Activated T-cell treated with anti-CD3 and anti-CD28 coated beads, Interleukin-2, amount 50 U/mL, for 24 hours (primary cell): ENCODE data around the gene AMOTL2.
A peak's percentile ranks its signal among the peaks of the same experiment; 100 is the strongest.

Experiments
- DNase-seq: peaks from one replicate; pipeline ENCODE4 v3.0.0-alpha.2; 2020
- H3K27ac Mint-ChIP-seq: 2 replicates; pipeline ENCODE4 v1.8.0; 2020; ENCODE audit warnings: mild to moderate bottlenecking, mixed read lengths
- H3K27me3 Mint-ChIP-seq: 2 replicates; pipeline ENCODE4 v1.8.0; 2020; ENCODE audit warnings: mixed read lengths
- H3K36me3 Mint-ChIP-seq: 2 replicates; pipeline ENCODE4 v1.8.0; 2020; ENCODE audit warnings: low read depth, mixed read lengths
- H3K4me1 Mint-ChIP-seq: 2 replicates; pipeline ENCODE4 v1.8.0; 2020; ENCODE audit warnings: low read depth, mixed read lengths
- H3K4me3 Mint-ChIP-seq: 2 replicates; pipeline ENCODE4 v1.8.0; 2020; ENCODE audit warnings: mild to moderate bottlenecking, moderate library complexity, mixed read lengths
- H3K9me3 Mint-ChIP-seq: 2 replicates; pipeline ENCODE4 v1.8.0; 2020; ENCODE audit warnings: mixed read lengths

AMOTL2 gene

DNA sequence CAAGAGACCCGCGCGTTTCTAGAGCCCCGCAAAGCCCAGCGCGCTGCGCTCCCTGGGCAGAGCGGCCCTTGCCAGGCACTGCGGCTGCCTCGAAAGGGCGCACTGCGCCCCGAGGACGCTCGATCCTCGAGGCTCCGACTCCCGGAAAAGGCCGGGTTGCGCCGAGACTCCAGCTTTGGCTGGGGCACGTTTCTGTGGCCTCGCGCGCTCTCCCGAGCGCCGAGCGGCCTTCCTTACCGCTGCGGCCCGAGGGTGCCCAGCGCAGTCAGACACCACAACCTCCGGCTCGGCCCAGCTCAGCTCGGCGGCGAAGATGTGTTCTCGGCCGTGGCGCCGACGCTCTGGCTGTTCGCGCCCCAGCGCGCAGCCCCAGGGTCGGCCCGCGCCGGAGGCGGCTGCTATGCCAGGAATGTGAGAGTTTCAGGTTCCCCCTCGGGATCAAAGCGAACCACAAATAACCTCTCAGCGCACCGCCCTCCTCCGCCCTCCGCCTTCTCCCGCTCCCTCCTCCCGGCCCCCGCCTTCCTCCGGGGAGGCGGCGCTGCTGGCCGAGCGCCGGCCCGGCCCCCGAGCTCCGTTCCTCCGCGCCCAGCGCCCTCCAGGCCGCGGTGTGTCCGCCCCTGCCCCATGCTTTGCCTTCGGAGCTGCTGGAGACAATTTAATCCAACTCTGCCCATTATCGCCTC is at the start of gene AMOTL2:
TSS of gene AMOTL2 (minus strand) at position 343 of the 686 bp plus-strand sequence. CDS start 3,014 bp downstream, outside the sequence.
- H3K9me3 Mint-ChIP-seq = no peaks in the 10 kb centered on the region
- peak within 1 kb of the TSS; percentile 76 for H3K4me3 Mint-ChIP-seq
- H3K27ac Mint-ChIP-seq = no peak within 1 kb of the TSS
- peak; percentile 55 for DNase-seq
- peaks cover 17% of the 10 kb centered on the region for H3K4me1 Mint-ChIP-seq
- H3K36me3 Mint-ChIP-seq = no peaks in the 10 kb centered on the region
- peaks cover 51% of the 10 kb centered on the region for H3K27me3 Mint-ChIP-seq

- H3K4me1 Mint-ChIP-seq = no peaks in the 10 kb centered on the region
- H3K27me3 Mint-ChIP-seq = no peaks in the 10 kb centered on the region
- no peaks in the 10 kb centered on the region for H3K36me3 Mint-ChIP-seq
- DNase-seq = no peak
- H3K4me3 Mint-ChIP-seq = no peak overlapping the region
- no peaks in the 10 kb centered on the region for H3K9me3 Mint-ChIP-seq
- no peak overlapping the region for H3K27ac Mint-ChIP-seq
These were observed 48.9 kb upstream of the AMOTL2 start for GRCh38 chr3:134423153-134423552.

DNA sequence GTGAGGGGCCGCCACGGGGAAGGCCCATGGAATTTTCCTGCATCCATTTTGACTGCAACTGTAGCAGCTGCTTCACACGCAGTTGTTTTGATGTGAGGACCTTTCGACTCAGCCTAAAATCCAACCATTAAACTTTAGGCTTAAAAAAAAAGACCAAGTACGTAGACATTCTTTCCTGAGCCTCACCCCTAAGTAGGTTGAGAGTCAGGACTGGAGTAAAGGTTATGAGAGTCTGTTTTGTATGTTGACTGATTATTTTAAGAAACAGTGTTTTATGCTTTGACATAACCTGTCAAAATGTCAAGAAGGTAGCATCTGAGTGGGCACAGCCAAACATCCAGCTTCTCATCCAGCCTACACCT is 45.7 kb upstream of the AMOTL2 start:
- Mint-ChIP-seq H3K4me1 (no peaks in the 10 kb centered on the region), H3K36me3 (no peaks in the 10 kb centered on the region), H3K9me3 (no peaks in the 10 kb centered on the region), H3K4me3 (no peak overlapping the region), H3K27ac (no peak overlapping the region), H3K27me3 (no peaks in the 10 kb centered on the region)
- no peak for DNase-seq

DNA sequence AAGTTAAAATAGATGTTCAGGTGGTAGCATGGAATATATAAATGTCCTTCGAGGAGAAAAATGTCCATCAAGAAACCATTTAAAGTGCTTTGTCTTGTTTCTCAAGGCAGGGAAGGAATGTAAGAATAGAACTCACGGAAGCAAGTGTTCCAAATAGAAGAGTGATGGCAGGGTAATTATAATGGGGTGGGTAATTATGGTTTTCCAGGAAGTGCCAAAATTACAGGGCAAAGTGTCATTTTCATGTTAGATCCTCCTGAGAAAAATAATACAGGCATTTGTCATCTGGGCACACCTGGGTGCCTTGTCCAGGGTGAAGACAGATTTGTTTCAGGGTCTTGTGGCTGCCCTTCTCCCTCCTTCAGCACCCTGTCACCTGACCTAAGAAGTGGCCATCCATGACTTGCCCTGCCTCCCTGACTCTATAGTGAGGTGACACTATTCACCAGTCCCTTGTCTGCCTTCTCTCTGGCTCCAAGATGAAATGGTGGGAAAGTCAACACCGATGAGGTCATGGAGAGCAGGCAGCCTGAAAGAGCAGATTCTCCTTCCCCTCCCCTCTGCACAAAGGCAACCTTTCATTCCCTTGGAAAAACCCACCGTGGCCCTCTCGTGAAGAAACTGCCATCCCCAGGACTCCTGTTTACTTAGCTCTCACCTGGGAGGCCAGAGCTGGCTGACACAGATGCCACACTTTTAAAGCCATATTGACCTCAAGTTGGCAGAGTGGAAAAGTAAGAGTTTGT is 45.1 kb upstream of the AMOTL2 start:
- Mint-ChIP-seq H3K36me3 (no peaks in the 10 kb centered on the region), H3K27ac (no peak overlapping the region)

GRCh38 chr3:134409041-134409440 is 34.8 kb upstream of the AMOTL2 start:
- H3K4me1 Mint-ChIP-seq = peaks cover 3% of the 10 kb centered on the region
- no peaks in the 10 kb centered on the region for H3K9me3 Mint-ChIP-seq
- no peak for DNase-seq
- no peak overlapping the region for H3K4me3 Mint-ChIP-seq
- H3K27ac Mint-ChIP-seq = no peak overlapping the region
- H3K36me3 Mint-ChIP-seq = no peaks in the 10 kb centered on the region
- peaks cover 76% of the 10 kb centered on the region for H3K27me3 Mint-ChIP-seq

More for the DNA sequence above, 45.1 kb upstream of the AMOTL2 start:
- H3K27me3 Mint-ChIP-seq = peaks cover 2% of the 10 kb centered on the region
- no peaks in the 10 kb centered on the region for H3K9me3 Mint-ChIP-seq
- H3K4me3 Mint-ChIP-seq = no peak overlapping the region
- no peak for DNase-seq
- no peaks in the 10 kb centered on the region for H3K4me1 Mint-ChIP-seq

- Mint-ChIP-seq H3K4me1 (peaks cover 3% of the 10 kb centered on the region), H3K36me3 (no peaks in the 10 kb centered on the region), H3K4me3 (no peak overlapping the region), H3K27me3 (peaks cover 78% of the 10 kb centered on the region), H3K27ac (no peak overlapping the region), H3K9me3 (peaks cover 7% of the 10 kb centered on the region)
- no peak for DNase-seq
These were observed 33.0 kb upstream of the AMOTL2 start for GRCh38 chr3:134407239-134407625.

GRCh38 chr3:134406331-134407238 is 32.3 kb upstream of the AMOTL2 start:
- Mint-ChIP-seq H3K9me3 (peaks cover 13% of the 10 kb centered on the region), H3K27ac (no peak overlapping the region), H3K27me3 (peaks cover 80% of the 10 kb centered on the region), H3K4me3 (no peak overlapping the region), H3K4me1 (peaks cover 3% of the 10 kb centered on the region), H3K36me3 (no peaks in the 10 kb centered on the region)
- DNase-seq = no peak

GRCh38 chr3:134404366-134404885 is 30.2 kb upstream of the AMOTL2 start:
- Mint-ChIP-seq H3K36me3 (no peaks in the 10 kb centered on the region), H3K27me3 (peaks cover 82% of the 10 kb centered on the region), H3K4me1 (peaks cover 3% of the 10 kb centered on the region), H3K4me3 (no peak overlapping the region), H3K9me3 (peaks cover 17% of the 10 kb centered on the region), H3K27ac (no peak overlapping the region)
- no peak for DNase-seq

DNA sequence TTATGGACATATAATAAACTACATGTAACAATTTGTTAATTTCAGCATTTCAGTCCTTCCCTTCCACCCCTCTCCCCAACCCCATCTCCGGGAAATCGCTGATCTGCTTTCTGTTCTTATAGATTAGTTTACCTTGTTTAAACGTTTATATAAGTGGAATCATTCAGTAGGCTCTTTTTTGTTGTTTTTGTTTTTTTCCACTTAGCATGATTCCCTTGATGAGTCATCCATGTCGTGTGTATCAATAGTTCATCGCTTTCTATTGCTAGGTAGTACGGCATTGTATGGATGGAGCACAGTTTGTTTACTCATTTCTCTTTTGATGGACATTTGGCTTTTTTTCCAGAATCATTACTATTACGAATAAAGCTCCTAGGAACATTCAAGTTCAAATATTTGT is 23.5 kb upstream of the AMOTL2 start:
- Mint-ChIP-seq H3K36me3 (no peaks in the 10 kb centered on the region), H3K4me1 (no peaks in the 10 kb centered on the region), H3K27me3 (peaks cover 60% of the 10 kb centered on the region), H3K9me3 (peaks cover 12% of the 10 kb centered on the region), H3K4me3 (no peak overlapping the region), H3K27ac (no peak overlapping the region)
- DNase-seq = no peak

GRCh38 chr3:134395103-134395502 is 20.9 kb upstream of the AMOTL2 start:
- H3K4me3 Mint-ChIP-seq = no peak overlapping the region
- no peak overlapping the region for H3K27ac Mint-ChIP-seq
- no peak for DNase-seq
- H3K36me3 Mint-ChIP-seq = no peaks in the 10 kb centered on the region
- H3K4me1 Mint-ChIP-seq = no peaks in the 10 kb centered on the region
- H3K27me3 Mint-ChIP-seq = peaks cover 50% of the 10 kb centered on the region
- H3K9me3 Mint-ChIP-seq = no peaks in the 10 kb centered on the region

GRCh38 chr3:134394380-134394779 is 20.1 kb upstream of the AMOTL2 start:
- H3K36me3 Mint-ChIP-seq = no peaks in the 10 kb centered on the region
- DNase-seq = no peak
- no peak overlapping the region for H3K27ac Mint-ChIP-seq
- no peaks in the 10 kb centered on the region for H3K9me3 Mint-ChIP-seq
- peaks cover 47% of the 10 kb centered on the region for H3K27me3 Mint-ChIP-seq
- no peak overlapping the region for H3K4me3 Mint-ChIP-seq
- no peaks in the 10 kb centered on the region for H3K4me1 Mint-ChIP-seq

DNA sequence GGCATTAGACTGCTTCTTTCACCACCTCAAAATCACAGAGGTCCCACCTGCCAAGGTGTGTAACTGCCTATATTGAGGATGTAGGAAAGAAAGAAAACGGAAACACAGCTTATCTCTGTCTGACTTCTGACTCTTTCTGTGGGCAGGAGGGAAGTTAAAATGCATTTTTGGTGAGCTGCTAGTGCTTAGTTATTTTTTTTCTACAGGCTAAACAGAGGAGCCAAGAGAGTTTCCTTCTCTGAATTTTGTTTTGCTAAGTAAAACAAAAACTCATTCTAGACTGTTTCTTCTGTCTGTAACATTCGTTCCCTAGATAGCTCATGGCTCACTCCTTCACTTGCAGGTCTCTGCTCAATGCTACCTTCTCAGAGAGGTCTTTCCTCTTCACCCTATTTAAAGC is 18.8 kb upstream of the AMOTL2 start:
- H3K27ac Mint-ChIP-seq = no peak overlapping the region
- H3K27me3 Mint-ChIP-seq = peaks cover 54% of the 10 kb centered on the region
- H3K9me3 Mint-ChIP-seq = no peaks in the 10 kb centered on the region
- no peak for DNase-seq
- no peaks in the 10 kb centered on the region for H3K36me3 Mint-ChIP-seq
- no peak overlapping the region for H3K4me3 Mint-ChIP-seq
- no peaks in the 10 kb centered on the region for H3K4me1 Mint-ChIP-seq

GRCh38 chr3:134392336-134392983 is 18.2 kb upstream of the AMOTL2 start:
- Mint-ChIP-seq H3K4me1 (no peaks in the 10 kb centered on the region), H3K9me3 (no peaks in the 10 kb centered on the region), H3K36me3 (no peaks in the 10 kb centered on the region), H3K4me3 (no peak overlapping the region), H3K27me3 (peaks cover 60% of the 10 kb centered on the region), H3K27ac (no peak overlapping the region)
- DNase-seq = no peak

- peaks cover 49% of the 10 kb centered on the region for H3K27me3 Mint-ChIP-seq
- no peaks in the 10 kb centered on the region for H3K4me1 Mint-ChIP-seq
These were observed 15.6 kb upstream of the AMOTL2 start for GRCh38 chr3:134389865-134390264.

More at GRCh38 chr3:134389865-134390264, 15.6 kb upstream of the AMOTL2 start:
- Mint-ChIP-seq H3K27ac (no peak overlapping the region), H3K4me3 (no peak overlapping the region), H3K9me3 (no peaks in the 10 kb centered on the region), H3K36me3 (no peaks in the 10 kb centered on the region)
- DNase-seq = no peak
